OCI-LY1 (cell line): Measurements from ENCODE around the gene PLCB4.

Source experiments
- H2AFZ ChIP-seq: fragments of 200-600 bp; sonication (generic), shearing (Covaris generic); 2 replicates; pipeline ENCODE4 v1.6.0; 2014; ENCODE audit warnings: antibody characterized with exemption, mild to moderate bottlenecking, low read length
- H3F3A ChIP-seq: fragments of 200-600 bp; sonication (generic), shearing (Covaris generic); 2 replicates; pipeline ENCODE4 v1.6.0; 2014; ENCODE audit warnings: mild to moderate bottlenecking, antibody characterized with exemption, low read length, moderate library complexity; ENCODE audit not compliant: insufficient read depth
- H3K27ac ChIP-seq: fragments of 200-600 bp; sonication (generic); 2 replicates; pipeline ENCODE4 v1.5.1; 2014; ENCODE audit warnings: low read length, mixed run types, mild to moderate bottlenecking, low read depth; ENCODE audit not compliant: poor library complexity, severe bottlenecking
- H3K27me3 ChIP-seq: fragments of 200-600 bp; sonication (generic); 2 replicates; pipeline ENCODE4 v1.6.0; 2014; ENCODE audit warnings: antibody characterized with exemption, mild to moderate bottlenecking, low read length, moderate library complexity; ENCODE audit not compliant: insufficient read depth
- H3K36me3 ChIP-seq: fragments of 200-600 bp; sonication (generic); 2 replicates; pipeline ENCODE4 v1.6.1; 2014; ENCODE audit warnings: mild to moderate bottlenecking, antibody characterized with exemption, low read length, moderate library complexity, mixed read lengths; ENCODE audit not compliant: insufficient read depth
- H3K4me1 ChIP-seq: fragments of 200-600 bp; sonication (generic); 2 replicates; pipeline ENCODE4 v1.5.1; 2014; ENCODE audit warnings: mild to moderate bottlenecking, low read length, moderate library complexity; ENCODE audit not compliant: insufficient read depth, severe bottlenecking
- H3K4me2 ChIP-seq: fragments of 200-600 bp; sonication (generic), shearing (Covaris generic); 2 replicates; pipeline ENCODE4 v1.6.1; 2014; ENCODE audit warnings: low read length
- H3K4me3 ChIP-seq: fragments of 200-600 bp; sonication (generic); 2 replicates; pipeline ENCODE4 v1.5.1; 2014; ENCODE audit warnings: low read length, low read depth, mild to moderate bottlenecking, mixed read lengths; ENCODE audit not compliant: poor library complexity, severe bottlenecking
- H3K79me2 ChIP-seq: fragments of 200-600 bp; shearing (Covaris generic); 2 replicates; pipeline ENCODE4 v1.6.1; 2016; ENCODE audit warnings: mixed run types, low read length, mixed read lengths; ENCODE audit not compliant: insufficient read depth
- H3K9ac ChIP-seq: fragments of 200-600 bp; sonication (generic), shearing (Covaris generic); 2 replicates; pipeline ENCODE4 v1.6.1; 2014; ENCODE audit warnings: mild to moderate bottlenecking, low read length, mixed read lengths
- H3K9me2 ChIP-seq: fragments of 200-600 bp; sonication (generic), shearing (Covaris generic); 2 replicates; pipeline ENCODE4 v1.6.1; 2014; ENCODE audit warnings: low read depth, mild to moderate bottlenecking, low read length, mixed read lengths
- H3K9me3 ChIP-seq: fragments of 200-600 bp; shearing (Covaris generic); 2 replicates; pipeline ENCODE4 v1.6.1; 2014; ENCODE audit warnings: low read length, mixed read lengths
- H4K20me1 ChIP-seq: fragments of 200-600 bp; sonication (generic), shearing (Covaris generic); 2 replicates; pipeline ENCODE4 v1.6.0; 2016; ENCODE audit warnings: mild to moderate bottlenecking, low read length; ENCODE audit not compliant: insufficient read depth
- CTCF ChIP-seq: fragments of 200-600 bp; sonication (generic), shearing (Covaris generic); IDR thresholded peaks from 2 replicates; pipeline ENCODE4 v1.5.1; 2017; ENCODE audit warnings: mild to moderate bottlenecking, antibody characterized with exemption, low read length, moderate library complexity, mixed read lengths
- EZH2 ChIP-seq: fragments of 200-600 bp; sonication (generic), shearing (Covaris generic); IDR thresholded peaks from 2 replicates; pipeline ENCODE4 v1.8.0; 2017; ENCODE audit warnings: borderline replicate concordance, mixed run types, mild to moderate bottlenecking, antibody characterized with exemption, low read length, moderate library complexity, mixed read lengths

The PLCB4 gene

GRCh38 chr20:9369557-9369956 lies 300.7 kb downstream of the PLCB4 start:
- Histone ChIP-seq H3F3A (no peaks in the 10 kb centered on the region), H3K9me3 (no peaks in the 10 kb centered on the region), H3K4me1 (no peaks in the 10 kb centered on the region), H3K4me2 (no peak overlapping the region), H3K27me3 (no peaks in the 10 kb centered on the region), H3K79me2 (no peaks in the 10 kb centered on the region), H3K36me3 (no peaks in the 10 kb centered on the region), H3K4me3 (no peak overlapping the region), H2AFZ (no peak overlapping the region), H4K20me1 (no peaks in the 10 kb centered on the region), H3K9ac (no peak overlapping the region), H3K9me2 (no peaks in the 10 kb centered on the region), H3K27ac (no peak overlapping the region)
- TF ChIP-seq CTCF = no peak
- TF ChIP-seq EZH2 = no peak

GRCh38 chr20:9374072-9374471 lies 305.2 kb downstream of the PLCB4 start:
- Histone ChIP-seq H3K9ac (no peak overlapping the region), H3K9me2 (no peaks in the 10 kb centered on the region), H3K36me3 (no peaks in the 10 kb centered on the region), H4K20me1 (no peaks in the 10 kb centered on the region), H3K9me3 (no peaks in the 10 kb centered on the region), H3K4me2 (no peak overlapping the region), H3K27me3 (no peaks in the 10 kb centered on the region; the same call in 1 of the 2 replicates), H3K4me3 (no peak overlapping the region), H3K27ac (no peak overlapping the region), H3K4me1 (no peaks in the 10 kb centered on the region), H3K79me2 (no peaks in the 10 kb centered on the region), H2AFZ (no peak overlapping the region), H3F3A (no peaks in the 10 kb centered on the region)
- no peak for TF ChIP-seq CTCF
- TF ChIP-seq EZH2 = no peak

- no peaks in the 10 kb centered on the region for H3K9me3 ChIP-seq
- no peaks in the 10 kb centered on the region for H3F3A ChIP-seq
Observed at GRCh38 chr20:9374480-9374879, 305.6 kb downstream of the PLCB4 start.

More at GRCh38 chr20:9374480-9374879, 305.6 kb downstream of the PLCB4 start:
- Histone ChIP-seq H4K20me1 (no peaks in the 10 kb centered on the region), H3K9ac (no peak overlapping the region), H3K79me2 (no peaks in the 10 kb centered on the region), H3K4me1 (no peaks in the 10 kb centered on the region), H3K4me3 (no peak overlapping the region), H3K36me3 (no peaks in the 10 kb centered on the region), H3K27ac (no peak overlapping the region), H3K4me2 (no peak overlapping the region), H3K27me3 (no peaks in the 10 kb centered on the region; the same call in 1 of the 2 replicates), H3K9me2 (no peaks in the 10 kb centered on the region), H2AFZ (no peak overlapping the region)
- no peak for TF ChIP-seq CTCF
- TF ChIP-seq EZH2 = no peak
